Smooth muscle cell (in vitro differentiated cells): Measurements from ENCODE around the gene SLC34A3. TPM values are rescaled to one million over a fixed set of nuclear protein-coding genes. Genes with fewer than 3 reads are reported as not detected.

Experiments
- DNase-seq: peaks from one replicate; lab custom pipeline; 2025; ENCODE audit not compliant: unreplicated experiment; lab: John Stamatoyannopoulos, UW
- H2AFZ ChIP-seq: fragments of 200-600 bp; sonication (generic); 2 replicates; pipeline ENCODE4 v1.6.0; 2016; ENCODE audit warnings: antibody characterized with exemption, low read depth, mild to moderate bottlenecking
- H3F3A ChIP-seq: fragments of 200-600 bp; sonication (generic); 2 replicates; pipeline ENCODE4 v1.6.0; 2017; ENCODE audit warnings: antibody characterized with exemption, low read depth
- H3K27ac ChIP-seq: fragments of 200-600 bp; sonication (generic); 2 replicates; pipeline ENCODE4 v1.5.1; 2016; ENCODE audit warnings: low read depth, mild to moderate bottlenecking
- H3K27me3 ChIP-seq: fragments of 200-600 bp; sonication (generic); 2 replicates; pipeline ENCODE4 v1.6.1; 2016; ENCODE audit warnings: low read depth, mild to moderate bottlenecking
- H3K36me3 ChIP-seq: fragments of 200-600 bp; sonication (generic); 2 replicates; pipeline ENCODE4 v1.5.1; 2016; ENCODE audit warnings: low read depth
- H3K4me1 ChIP-seq: fragments of 200-600 bp; sonication (generic); 2 replicates; pipeline ENCODE4 v1.5.1; 2016; ENCODE audit warnings: low read depth
- H3K4me2 ChIP-seq: fragments of 200-600 bp; sonication (generic); 2 replicates; pipeline ENCODE4 v1.6.0; 2016; ENCODE audit warnings: mild to moderate bottlenecking
- H3K4me3 ChIP-seq: fragments of 200-600 bp; sonication (generic); 2 replicates; pipeline ENCODE4 v1.5.1; 2016; ENCODE audit warnings: mild to moderate bottlenecking
- H3K79me2 ChIP-seq: fragments of 200-600 bp; sonication (generic); 2 replicates; pipeline ENCODE4 v1.6.0; 2016; ENCODE audit warnings: low read depth, mild to moderate bottlenecking
- H3K9ac ChIP-seq: fragments of 200-600 bp; sonication (generic); 2 replicates; pipeline ENCODE4 v1.6.0; 2016; ENCODE audit warnings: low read depth
- H3K9me3 ChIP-seq: fragments of 200-600 bp; sonication (generic); replicated peaks from 2 replicates; pipeline ENCODE4 v1.5.1; 2016; ENCODE audit warnings: low read depth
- H4K20me1 ChIP-seq: fragments of 200-600 bp; sonication (generic); 2 replicates; pipeline ENCODE4 v1.6.0; 2016; ENCODE audit warnings: low read depth
- CTCF ChIP-seq: fragments of 200-600 bp; sonication (generic); IDR thresholded peaks from 2 replicates; pipeline ENCODE4 v1.5.1; 2017; ENCODE audit warnings: borderline replicate concordance, mild to moderate bottlenecking, antibody characterized with exemption; ENCODE audit not compliant: insufficient read depth, poor library complexity, severe bottlenecking
- WGBS: methylation state at CpG from one replicate; pipeline ENCODE4 v1.1.7; 2016; ENCODE audit warnings: low lambda C conversion rate; 5-methylcytosine and 5-hydroxymethylcytosine counted together
- polyA plus RNA-seq: library from polyadenylated mRNA; unstranded; fragments of >200 nt; fragmentation: Nextera tagmentation; extraction: Ambion mirVana; gene quantifications from 2 replicates; pipeline ENCODE4 v1.2.1, GENCODE V29; 2016
- total RNA-seq: library from RNA; depleted of rRNA; stranded (reverse); fragments of >200 nt; gene quantifications from 2 replicates; pipeline ENCODE4 v1.2.3, GENCODE V29; 2014

The SLC34A3 gene
- total and polyA plus RNA-seq, 2 experiments from 2014 or later = not detected

GRCh38 chr9:137223078-137223970 is 7.4 kb upstream of the SLC34A3 start:
- Histone ChIP-seq H2AFZ (peak overlapping the region; percentile 56), H3K9ac (peak overlapping the region; percentile 77), H3K27ac (peak overlapping the region; percentile 72), H3K27me3 (no peaks in the 10 kb centered on the region), H3K4me3 (peak overlapping the region; percentile 61), H3K4me1 (peaks cover 8% of the 10 kb centered on the region), H3K9me3 (no peaks in the 10 kb centered on the region), H3K4me2 (peak overlapping the region; percentile 89), H3K79me2 (no peaks in the 10 kb centered on the region), H3F3A (no peaks in the 10 kb centered on the region), H3K36me3 (no peaks in the 10 kb centered on the region), H4K20me1 (no peaks in the 10 kb centered on the region)
- peak; percentile 96 for DNase-seq
- no peak for TF ChIP-seq CTCF
- WGBS = 4% methylated on average over 51 of the region's 63 CpGs

GRCh38 chr9:137224830-137225694 is 5.6 kb upstream of the SLC34A3 start, which contains the start of gene CYSRT1:
TSS of gene CYSRT1 (plus strand) at chr9:137225174. CDS start at chr9:137225622, 448 bp downstream.
- H3K9me3 ChIP-seq = no peaks in the 10 kb centered on the region
- TF ChIP-seq CTCF = no peak
- WGBS = 77% methylated on average over 21 of the region's 23 CpGs
- no peaks in the 10 kb centered on the region for H3K27me3 ChIP-seq
- H3K4me1 ChIP-seq = peaks cover 8% of the 10 kb centered on the region
- H2AFZ ChIP-seq = no peak within 1 kb of the TSS
- H3K36me3 ChIP-seq = no peaks in the 10 kb centered on the region
- H3K9ac ChIP-seq = peak within 1 kb of the TSS; percentile 77
- peak within 1 kb of the TSS; percentile 52 for H3K27ac ChIP-seq
- H3K4me3 ChIP-seq = peak within 1 kb of the TSS; percentile 61
- no peaks in the 10 kb centered on the region for H4K20me1 ChIP-seq
- H3F3A ChIP-seq = no peaks in the 10 kb centered on the region
- DNase-seq = no peak
- no peaks in the 10 kb centered on the region for H3K79me2 ChIP-seq
- H3K4me2 ChIP-seq = peak within 1 kb of the TSS; percentile 89

- Histone ChIP-seq H3K9me3 (no peaks in the 10 kb centered on the region), H3K79me2 (no peaks in the 10 kb centered on the region), H4K20me1 (no peaks in the 10 kb centered on the region), H3K27ac (peak overlapping the region; percentile 52), H3K36me3 (no peaks in the 10 kb centered on the region), H3K4me2 (no peak overlapping the region), H3K9ac (no peak overlapping the region), H3K4me3 (no peak overlapping the region), H3K4me1 (peaks cover 8% of the 10 kb centered on the region), H3K27me3 (no peaks in the 10 kb centered on the region), H2AFZ (no peak overlapping the region), H3F3A (no peaks in the 10 kb centered on the region)
- WGBS = 90% methylated on average over 21 of the region's 21 CpGs
- TF ChIP-seq CTCF = no peak
- no peak for DNase-seq
These were observed 4.9 kb upstream of the SLC34A3 start for GRCh38 chr9:137225699-137226331.
